Measurements from ENCODE around the gene IL15RA. TPM values are rescaled to one million over a fixed set of nuclear protein-coding genes. Genes with fewer than 3 reads are reported as not detected.
"Not testable (repeated sequence)": the region's sequence is repeated elsewhere in the genome, so short reads cannot be mapped to it uniquely, and the experiment has no call there.

The IL15RA gene
- total and polyA plus RNA-seq, 2 of the 8 experiments (the other 6 are each of a cell fraction or from before 2014, with no cell fraction given) = 1.3 to 1.4 TPM

GRCh38 chr10:5960973-5961275, 16.4 kb downstream of the IL15RA start:
- H3K23ac ChIP-seq (ENCODE audit: insufficient read length); H2BK5ac ChIP-seq (ENCODE audit: low read depth, low read length); H3K9me3 ChIP-seq (ENCODE audit: insufficient read depth in 2 of 2, low read depth in 1 of 2, low read length in 1 of 2); H3K56ac ChIP-seq (replicated peaks; ENCODE audit: insufficient read length, low read depth, low read length); H3K18ac ChIP-seq (ENCODE audit: extremely low read depth, low read length); H3K14ac ChIP-seq (ENCODE audit: insufficient read length); H2BK120ac ChIP-seq (replicated peaks; ENCODE audit: low read depth, low read length); H3K79me1 ChIP-seq (ENCODE audit: low read depth, low read length); FAIRE-seq; H2AFZ ChIP-seq (ENCODE audit: low read length); H3K4ac ChIP-seq (replicated peaks; ENCODE audit: insufficient read length, low read depth, low read length); H2AK5ac ChIP-seq (ENCODE audit: low read depth, low read length); H3K9ac ChIP-seq (replicated peaks in 1 of 4; ENCODE audit: extremely low read depth in 1 of 4, low read depth in 3 of 4, low read length in 3 of 4); H3K4me1 ChIP-seq (replicated peaks in 1 of 4; ENCODE audit: control insufficient read depth in 3 of 4, insufficient read depth in 4 of 4, low read length in 3 of 4); H3K23me2 ChIP-seq (ENCODE audit: low read depth, low read length); H2BK12ac ChIP-seq (ENCODE audit: low read depth, low read length); H4K5ac ChIP-seq (ENCODE audit: insufficient read length, low read depth, low read length); H4K20me1 ChIP-seq (replicated peaks in 1 of 2; ENCODE audit: control insufficient read depth in 1 of 2, insufficient read depth in 2 of 2, low read length in 2 of 2); H3K27me3 ChIP-seq (replicated peaks in 1 of 4; ENCODE audit: control insufficient read depth in 3 of 4, extremely low read depth in 1 of 4, insufficient read depth in 3 of 4, low read length in 3 of 4); H2BK20ac ChIP-seq (ENCODE audit: low read length); DNase-seq (ENCODE audit: low read depth in 1 of 2, low spot score in 2 of 2); POLR2A ChIA-PET (ENCODE audit: partially characterized antibody); H2BK15ac ChIP-seq (ENCODE audit: low read length); H3K27ac ChIP-seq (ENCODE audit: low read depth, low read length); H4K91ac ChIP-seq (replicated peaks; ENCODE audit: insufficient read length, low read length); H3K79me2 ChIP-seq (ENCODE audit: control insufficient read depth in 1 of 2, insufficient read depth in 2 of 2, low read length in 2 of 2); H4K8ac ChIP-seq (ENCODE audit: extremely low read depth, insufficient read depth, low read length); H3K4me3 ChIP-seq (ENCODE audit: extremely low read depth in 1 of 4, insufficient read depth in 2 of 4, low read depth in 3 of 4, low read length in 4 of 4); H3K4me2 ChIP-seq (ENCODE audit: insufficient read depth in 1 of 2, low read depth in 2 of 2, low read length in 2 of 2); H3K36me3 ChIP-seq (ENCODE audit: control insufficient read depth in 2 of 4, insufficient read depth in 4 of 4, low read length in 3 of 4): not testable (repeated sequence)
- CTCF ChIA-PET (ENCODE audit: partially characterized antibody) = interaction anchor here (2.0 kb wide), 1 partner anchor 10 kb away, joined by 7 read pairs; no protein-coding TSS in a partner anchor
- 94% methylated on average over 10 of the region's 10 CpGs; no CpG with 5 or more reads in 1 of the 2 experiments for WGBS, 2 experiments (ENCODE audit: extremely low coverage in 1 of 2, insufficient coverage in 1 of 2, insufficient read length in 1 of 2, insufficient replicate concordance in 2 of 2, low coverage in 1 of 2, low lambda C conversion rate in 2 of 2, missing lambda C conversion rate in 1 of 2)
